ENCODE data around the gene MATR3.

GRCh38 chr5:139294374-139295165, 1.0 kb downstream of the MATR3 start:
- TF ChIP-seq EZH2 (IDR thresholded peaks at IDR 0.05) (no peak), POLR2AphosphoS5 (IDR thresholded peaks at IDR 0.05; ENCODE audit: borderline replicate concordance, low read depth, low read length) (no peak)

Measured in SK-N-MC (cell line).